HEK293 (cell line): ENCODE measurements around the gene KANTR.
A peak's percentile ranks its signal among the peaks of the same experiment; 100 is the strongest.

ENCODE experiments used
- GLI2 ChIP-seq: fragments of 450-650 bp; formaldehyde crosslinking; IDR thresholded peaks from 2 replicates; pipeline ENCODE4; 2017; ENCODE audit warnings: missing biosample characterization, missing genetic modification characterization, low read depth, borderline replicate concordance
- HOXA7 ChIP-seq: sonication (generic); formaldehyde crosslinking; IDR thresholded peaks from 2 replicates; pipeline ENCODE4 v1.8.1; 2022; ENCODE audit warnings: missing genetic modification reagents, borderline replicate concordance
- IKZF3 ChIP-seq: fragments of 450-650 bp; IDR thresholded peaks from 2 replicates; pipeline ENCODE4 v1.5.0; 2018; ENCODE audit warnings: missing biosample characterization, mild to moderate bottlenecking, missing genetic modification characterization, moderate library complexity
- MZF1 ChIP-seq: fragments of 450-650 bp; formaldehyde crosslinking; IDR thresholded peaks from 2 replicates; pipeline ENCODE4 v1.5.1; 2017; ENCODE audit warnings: missing biosample characterization, missing genetic modification characterization, borderline replicate concordance
- SALL2 ChIP-seq: fragments of 450-650 bp; formaldehyde crosslinking; IDR thresholded peaks from 2 replicates; pipeline ENCODE4 v1.5.0; 2017; ENCODE audit warnings: missing biosample characterization, mild to moderate bottlenecking, missing genetic modification characterization, borderline replicate concordance
- SETDB1 ChIP-seq: IDR thresholded peaks from one replicate; pipeline ENCODE4 v1.6.1; 2017; ENCODE audit warnings: mild to moderate bottlenecking, low read length, moderate library complexity, mixed read lengths; ENCODE audit not compliant: insufficient read length
- ZBTB21 ChIP-seq: fragments of 450-650 bp; formaldehyde crosslinking; IDR thresholded peaks from 2 replicates; pipeline ENCODE4 v1.5.1; 2017; ENCODE audit warnings: missing biosample characterization, missing genetic modification characterization
- ZFP37 ChIP-seq: fragments of 450-650 bp; formaldehyde crosslinking; IDR thresholded peaks from 2 replicates; pipeline ENCODE4 v1.5.1; 2016; ENCODE audit warnings: missing biosample characterization, missing genetic modification characterization
- ZFP69B ChIP-seq: fragments of 450-650 bp; formaldehyde crosslinking; IDR thresholded peaks from 2 replicates; pipeline ENCODE4 v1.5.1; 2016; ENCODE audit warnings: missing biosample characterization, missing genetic modification characterization
- ZNF114 ChIP-seq: fragments of 450-650 bp; formaldehyde crosslinking; IDR thresholded peaks from 2 replicates; pipeline ENCODE4 v1.5.0; 2017; ENCODE audit warnings: missing biosample characterization, missing genetic modification characterization
- ZNF132 ChIP-seq: fragments of 450-650 bp; formaldehyde crosslinking; IDR thresholded peaks from 2 replicates; pipeline ENCODE4 v1.5.1; 2017; ENCODE audit warnings: missing biosample characterization, missing genetic modification characterization, borderline replicate concordance
- ZNF138 ChIP-seq: fragments of 450-650 bp; formaldehyde crosslinking; IDR thresholded peaks from 2 replicates; pipeline ENCODE4 v1.5.1; 2016; ENCODE audit warnings: missing biosample characterization, missing genetic modification characterization, borderline replicate concordance
- ZNF157 ChIP-seq: fragments of 450-650 bp; formaldehyde crosslinking; IDR thresholded peaks from 2 replicates; pipeline ENCODE4 v1.5.1; 2016; ENCODE audit warnings: missing biosample characterization, missing genetic modification characterization
- ZNF184 ChIP-seq: fragments of 450-650 bp; IDR thresholded peaks from 2 replicates; pipeline ENCODE4 v1.5.1; 2018; ENCODE audit warnings: missing biosample characterization, mild to moderate bottlenecking, missing genetic modification characterization
- ZNF211 ChIP-seq: fragments of 450-650 bp; formaldehyde crosslinking; IDR thresholded peaks from 2 replicates; pipeline ENCODE4 v1.5.1; 2016; ENCODE audit warnings: low read depth, missing biosample characterization, missing genetic modification characterization
- ZNF292 ChIP-seq: fragments of 450-650 bp; formaldehyde crosslinking; IDR thresholded peaks from 2 replicates; pipeline ENCODE4 v1.5.1; 2016; ENCODE audit warnings: low read depth, missing biosample characterization, missing genetic modification characterization, borderline replicate concordance
- ZNF324 ChIP-seq: fragments of 450-650 bp; formaldehyde crosslinking; IDR thresholded peaks from 2 replicates; pipeline ENCODE4 v1.5.1; 2016; ENCODE audit warnings: missing biosample characterization, missing genetic modification characterization
- ZNF335 ChIP-seq: fragments of 450-650 bp; formaldehyde crosslinking; conservative IDR thresholded peaks from 2 replicates; pipeline ENCODE4 v1.5.1; 2016; ENCODE audit warnings: missing biosample characterization, missing genetic modification characterization
- ZNF37A ChIP-seq: fragments of 450-650 bp; IDR thresholded peaks from 2 replicates; pipeline ENCODE4 v1.5.1; 2018; ENCODE audit warnings: missing biosample characterization, missing genetic modification characterization
- ZNF398 ChIP-seq: fragments of 450-650 bp; formaldehyde crosslinking; IDR thresholded peaks from 2 replicates; pipeline ENCODE4 v1.5.1; 2017; ENCODE audit warnings: missing biosample characterization, missing genetic modification characterization
- ZNF48 ChIP-seq: fragments of 450-650 bp; formaldehyde crosslinking; IDR thresholded peaks from 2 replicates; pipeline ENCODE4 v1.5.1; 2016; ENCODE audit warnings: missing biosample characterization, missing genetic modification characterization
- ZNF529 ChIP-seq: fragments of 450-650 bp; formaldehyde crosslinking; IDR thresholded peaks from 2 replicates; pipeline ENCODE4 v1.5.1; 2017; ENCODE audit warnings: missing genetic modification characterization, missing biosample characterization; ENCODE audit not compliant: insufficient replicate concordance
- ZNF660 ChIP-seq: fragments of 450-650 bp; IDR thresholded peaks from 2 replicates; pipeline ENCODE4 v1.5.1; 2018; ENCODE audit warnings: missing biosample characterization, mild to moderate bottlenecking, missing genetic modification characterization
- ZNF791 ChIP-seq: fragments of 450-650 bp; formaldehyde crosslinking; IDR thresholded peaks from 2 replicates; pipeline ENCODE4 v1.5.1; 2016; ENCODE audit warnings: missing biosample characterization, missing genetic modification characterization
- TF ChIP-seq, protein P1 (sequence below): fragments of 450-650 bp; formaldehyde crosslinking; conservative IDR thresholded peaks from 2 replicates; pipeline ENCODE4 v1.5.1; 2016; ENCODE audit warnings: low read depth, missing biosample characterization, missing genetic modification characterization
- TF ChIP-seq, protein P2 (sequence below): fragments of 450-650 bp; formaldehyde crosslinking; IDR thresholded peaks from 2 replicates; pipeline ENCODE4 v1.5.1; 2017; ENCODE audit warnings: missing biosample characterization, missing genetic modification characterization
- TF ChIP-seq, protein P3 (sequence below): fragments of 450-650 bp; formaldehyde crosslinking; IDR thresholded peaks from 2 replicates; pipeline ENCODE4 v1.5.1; 2016; ENCODE audit warnings: missing biosample characterization, missing genetic modification characterization

KANTR gene

GRCh38 chrX:53048169-53049126 lies 45.5 kb upstream of the KANTR start, which contains the start of gene GPR173 (continued):
- TF ChIP-seq, protein P1, sequence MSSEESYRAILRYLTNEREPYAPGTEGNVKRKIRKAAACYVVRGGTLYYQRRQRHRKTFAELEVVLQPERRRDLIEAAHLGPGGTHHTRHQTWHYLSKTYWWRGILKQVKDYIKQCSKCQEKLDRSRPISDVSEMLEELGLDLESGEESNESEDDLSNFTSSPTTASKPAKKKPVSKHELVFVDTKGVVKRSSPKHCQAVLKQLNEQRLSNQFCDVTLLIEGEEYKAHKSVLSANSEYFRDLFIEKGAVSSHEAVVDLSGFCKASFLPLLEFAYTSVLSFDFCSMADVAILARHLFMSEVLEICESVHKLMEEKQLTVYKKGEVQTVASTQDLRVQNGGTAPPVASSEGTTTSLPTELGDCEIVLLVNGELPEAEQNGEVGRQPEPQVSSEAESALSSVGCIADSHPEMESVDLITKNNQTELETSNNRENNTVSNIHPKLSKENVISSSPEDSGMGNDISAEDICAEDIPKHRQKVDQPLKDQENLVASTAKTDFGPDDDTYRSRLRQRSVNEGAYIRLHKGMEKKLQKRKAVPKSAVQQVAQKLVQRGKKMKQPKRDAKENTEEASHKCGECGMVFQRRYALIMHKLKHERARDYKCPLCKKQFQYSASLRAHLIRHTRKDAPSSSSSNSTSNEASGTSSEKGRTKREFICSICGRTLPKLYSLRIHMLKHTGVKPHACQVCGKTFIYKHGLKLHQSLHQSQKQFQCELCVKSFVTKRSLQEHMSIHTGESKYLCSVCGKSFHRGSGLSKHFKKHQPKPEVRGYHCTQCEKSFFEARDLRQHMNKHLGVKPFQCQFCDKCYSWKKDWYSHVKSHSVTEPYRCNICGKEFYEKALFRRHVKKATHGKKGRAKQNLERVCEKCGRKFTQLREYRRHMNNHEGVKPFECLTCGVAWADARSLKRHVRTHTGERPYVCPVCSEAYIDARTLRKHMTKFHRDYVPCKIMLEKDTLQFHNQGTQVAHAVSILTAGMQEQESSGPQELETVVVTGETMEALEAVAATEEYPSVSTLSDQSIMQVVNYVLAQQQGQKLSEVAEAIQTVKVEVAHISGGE, result peak; percentile 46; the same call in 1 of the 2 replicates
- no peak for TF ChIP-seq ZNF211 (tag by site-specific recombination)
- no peak for TF ChIP-seq ZNF138 (tag by site-specific recombination)
- TF ChIP-seq, protein P2, sequence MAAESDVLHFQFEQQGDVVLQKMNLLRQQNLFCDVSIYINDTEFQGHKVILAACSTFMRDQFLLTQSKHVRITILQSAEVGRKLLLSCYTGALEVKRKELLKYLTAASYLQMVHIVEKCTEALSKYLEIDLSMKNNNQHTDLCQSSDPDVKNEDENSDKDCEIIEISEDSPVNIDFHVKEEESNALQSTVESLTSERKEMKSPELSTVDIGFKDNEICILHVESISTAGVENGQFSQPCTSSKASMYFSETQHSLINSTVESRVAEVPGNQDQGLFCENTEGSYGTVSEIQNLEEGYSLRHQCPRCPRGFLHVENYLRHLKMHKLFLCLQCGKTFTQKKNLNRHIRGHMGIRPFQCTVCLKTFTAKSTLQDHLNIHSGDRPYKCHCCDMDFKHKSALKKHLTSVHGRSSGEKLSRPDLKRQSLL (tag by site-specific recombination), result no peak
- TF ChIP-seq ZNF335 (tag by site-specific recombination), result peak; percentile 73
- TF ChIP-seq ZNF184 (tag by site-specific recombination), result no peak
- TF ChIP-seq ZNF324 (tag by site-specific recombination), result no peak
- no peak for TF ChIP-seq ZNF132 (tag by site-specific recombination)
- no peak for TF ChIP-seq HOXA7 (CRISPR knock-in tag)
- no peak for TF ChIP-seq ZNF157 (tag by site-specific recombination)
- TF ChIP-seq, protein P3, sequence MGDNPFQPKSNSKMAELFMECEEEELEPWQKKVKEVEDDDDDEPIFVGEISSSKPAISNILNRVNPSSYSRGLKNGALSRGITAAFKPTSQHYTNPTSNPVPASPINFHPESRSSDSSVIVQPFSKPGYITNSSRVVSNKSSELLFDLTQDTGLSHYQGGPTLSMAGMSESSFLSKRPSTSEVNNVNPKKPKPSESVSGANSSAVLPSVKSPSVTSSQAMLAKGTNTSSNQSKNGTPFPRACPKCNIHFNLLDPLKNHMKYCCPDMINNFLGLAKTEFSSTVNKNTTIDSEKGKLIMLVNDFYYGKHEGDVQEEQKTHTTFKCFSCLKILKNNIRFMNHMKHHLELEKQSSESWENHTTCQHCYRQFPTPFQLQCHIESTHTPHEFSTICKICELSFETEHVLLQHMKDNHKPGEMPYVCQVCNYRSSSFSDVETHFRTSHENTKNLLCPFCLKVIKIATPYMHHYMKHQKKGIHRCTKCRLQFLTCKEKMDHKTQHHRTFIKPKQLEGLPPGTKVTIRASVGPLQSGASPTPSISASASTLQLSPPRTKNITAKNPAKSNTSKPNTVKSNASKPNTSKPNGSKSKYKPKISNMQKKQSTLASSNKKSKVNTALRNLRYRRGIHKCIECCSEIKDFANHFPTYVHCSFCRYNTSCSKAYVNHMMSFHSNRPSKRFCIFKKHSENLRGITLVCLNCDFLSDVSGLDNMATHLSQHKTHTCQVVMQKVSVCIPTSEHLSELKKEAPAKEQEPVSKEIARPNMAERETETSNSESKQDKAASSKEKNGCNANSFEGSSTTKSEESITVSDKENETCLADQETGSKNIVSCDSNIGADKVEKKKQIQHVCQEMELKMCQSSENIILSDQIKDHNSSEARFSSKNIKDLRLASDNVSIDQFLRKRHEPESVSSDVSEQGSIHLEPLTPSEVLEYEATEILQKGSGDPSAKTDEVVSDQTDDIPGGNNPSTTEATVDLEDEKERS (tag by site-specific recombination), result no peak
- TF ChIP-seq SETDB1, result no peak
- TF ChIP-seq ZBTB21 (tag by site-specific recombination), result no peak; the same call in 1 of the 2 replicates
- TF ChIP-seq ZNF791, result no peak
- TF ChIP-seq GLI2 (tag by site-specific recombination), result no peak
- no peak for TF ChIP-seq ZNF660 (tag by site-specific recombination)
- TF ChIP-seq MZF1 (tag by site-specific recombination), result no peak
- TF ChIP-seq ZFP37, result no peak
- TF ChIP-seq ZNF292 (tag by site-specific recombination), result no peak
- TF ChIP-seq ZNF398 (tag by site-specific recombination), result peak; percentile 79
- TF ChIP-seq ZNF48 (tag by site-specific recombination), result no peak
- TF ChIP-seq ZNF37A (tag by site-specific recombination), result no peak
- no peak for TF ChIP-seq IKZF3
- no peak for TF ChIP-seq ZNF114
- TF ChIP-seq ZNF529 (tag by site-specific recombination), result no peak
- no peak for TF ChIP-seq SALL2
- TF ChIP-seq ZFP69B, result no peak
